ENCODE measurements around the gene NDUFS8. TPM values are rescaled to one million over a fixed set of nuclear protein-coding genes. Genes with fewer than 3 reads are reported as not detected.

The NDUFS8 gene
- total RNA-seq, 2 experiments from 2014 or later = 109 to 126 TPM

DNA sequence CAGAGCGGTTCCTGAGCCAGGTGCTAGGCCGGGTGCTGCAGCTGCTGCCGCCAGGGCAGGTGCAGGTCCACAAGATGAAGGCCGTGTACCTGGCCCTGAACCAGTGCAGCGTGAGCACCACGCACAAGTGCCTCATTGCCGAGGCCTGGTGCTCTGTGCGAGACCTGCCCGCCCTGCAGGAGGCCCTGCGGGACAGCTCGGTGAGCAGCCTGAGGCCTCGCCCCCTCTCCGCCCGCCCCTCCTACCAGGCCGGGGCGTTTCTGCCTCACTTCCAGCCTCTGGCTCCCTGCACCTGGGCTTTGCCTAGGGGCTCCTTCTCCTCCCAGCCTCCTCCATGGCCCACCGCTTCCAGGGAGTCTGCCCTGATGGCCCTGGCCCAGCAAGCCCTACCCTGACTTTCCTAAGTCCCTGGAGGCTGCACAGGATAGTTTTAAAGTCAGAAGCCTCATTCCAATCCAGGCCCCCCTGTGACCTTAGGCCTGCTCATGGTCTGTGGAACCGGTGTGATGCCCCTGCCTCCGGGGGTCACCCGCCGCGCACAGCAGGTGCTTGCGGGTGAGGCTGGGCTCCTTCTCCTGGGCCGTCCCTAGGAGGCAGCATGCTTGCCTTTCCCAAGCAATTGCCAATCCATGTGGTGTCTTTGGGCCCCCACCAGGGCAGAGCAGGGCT, 13.8 kb downstream of the NDUFS8 start:
- Mint-ChIP-seq H3K9me3 (no peaks in the 10 kb centered on the region), H3K36me3 (peaks cover 8% of the 10 kb centered on the region), H3K4me3 (no peak overlapping the region), H3K27ac (no peak overlapping the region), H3K4me1 (peaks cover 10% of the 10 kb centered on the region), H3K27me3 (no peaks in the 10 kb centered on the region)
- DNase-seq = no peak

- DNase-seq = no peak
- Mint-ChIP-seq H3K9me3 (no peaks in the 10 kb centered on the region), H3K4me3 (no peak overlapping the region), H3K27me3 (no peaks in the 10 kb centered on the region), H3K4me1 (peaks cover 9% of the 10 kb centered on the region), H3K36me3 (peaks cover 8% of the 10 kb centered on the region), H3K27ac (no peak overlapping the region)
These were observed 14.4 kb downstream of the NDUFS8 start for GRCh38 chr11:68044898-68045351.

GRCh38 chr11:68047437-68048290, 17.2 kb downstream of the NDUFS8 start:
- H3K9me3 Mint-ChIP-seq = no peaks in the 10 kb centered on the region
- no peak overlapping the region for H3K27ac Mint-ChIP-seq
- no peak overlapping the region for H3K4me3 Mint-ChIP-seq
- no peaks in the 10 kb centered on the region for H3K27me3 Mint-ChIP-seq
- no peaks in the 10 kb centered on the region for H3K4me1 Mint-ChIP-seq
- no peak for DNase-seq
- peaks cover 4% of the 10 kb centered on the region for H3K36me3 Mint-ChIP-seq

- no peak overlapping the region for H3K4me3 Mint-ChIP-seq
- DNase-seq = no peak
- H3K36me3 Mint-ChIP-seq = peaks cover 4% of the 10 kb centered on the region
- no peaks in the 10 kb centered on the region for H3K27me3 Mint-ChIP-seq
- no peaks in the 10 kb centered on the region for H3K4me1 Mint-ChIP-seq
- H3K9me3 Mint-ChIP-seq = no peaks in the 10 kb centered on the region
- H3K27ac Mint-ChIP-seq = no peak overlapping the region
These were observed 18.4 kb downstream of the NDUFS8 start for GRCh38 chr11:68048681-68049508.

- peaks cover 3% of the 10 kb centered on the region for H3K36me3 Mint-ChIP-seq
- no peaks in the 10 kb centered on the region for H3K9me3 Mint-ChIP-seq
- no peaks in the 10 kb centered on the region for H3K27me3 Mint-ChIP-seq
- H3K4me3 Mint-ChIP-seq = no peak overlapping the region
- DNase-seq = no peak
- no peak overlapping the region for H3K27ac Mint-ChIP-seq
- H3K4me1 Mint-ChIP-seq = no peaks in the 10 kb centered on the region
These were observed 19.3 kb downstream of the NDUFS8 start for GRCh38 chr11:68049509-68050370.

- Mint-ChIP-seq H3K36me3 (no peaks in the 10 kb centered on the region), H3K4me1 (no peaks in the 10 kb centered on the region), H3K4me3 (no peak overlapping the region), H3K27me3 (no peaks in the 10 kb centered on the region), H3K9me3 (no peaks in the 10 kb centered on the region), H3K27ac (no peak overlapping the region)
- DNase-seq = no peak
These were observed 19.9 kb downstream of the NDUFS8 start for GRCh38 chr11:68050371-68050841.

DNA sequence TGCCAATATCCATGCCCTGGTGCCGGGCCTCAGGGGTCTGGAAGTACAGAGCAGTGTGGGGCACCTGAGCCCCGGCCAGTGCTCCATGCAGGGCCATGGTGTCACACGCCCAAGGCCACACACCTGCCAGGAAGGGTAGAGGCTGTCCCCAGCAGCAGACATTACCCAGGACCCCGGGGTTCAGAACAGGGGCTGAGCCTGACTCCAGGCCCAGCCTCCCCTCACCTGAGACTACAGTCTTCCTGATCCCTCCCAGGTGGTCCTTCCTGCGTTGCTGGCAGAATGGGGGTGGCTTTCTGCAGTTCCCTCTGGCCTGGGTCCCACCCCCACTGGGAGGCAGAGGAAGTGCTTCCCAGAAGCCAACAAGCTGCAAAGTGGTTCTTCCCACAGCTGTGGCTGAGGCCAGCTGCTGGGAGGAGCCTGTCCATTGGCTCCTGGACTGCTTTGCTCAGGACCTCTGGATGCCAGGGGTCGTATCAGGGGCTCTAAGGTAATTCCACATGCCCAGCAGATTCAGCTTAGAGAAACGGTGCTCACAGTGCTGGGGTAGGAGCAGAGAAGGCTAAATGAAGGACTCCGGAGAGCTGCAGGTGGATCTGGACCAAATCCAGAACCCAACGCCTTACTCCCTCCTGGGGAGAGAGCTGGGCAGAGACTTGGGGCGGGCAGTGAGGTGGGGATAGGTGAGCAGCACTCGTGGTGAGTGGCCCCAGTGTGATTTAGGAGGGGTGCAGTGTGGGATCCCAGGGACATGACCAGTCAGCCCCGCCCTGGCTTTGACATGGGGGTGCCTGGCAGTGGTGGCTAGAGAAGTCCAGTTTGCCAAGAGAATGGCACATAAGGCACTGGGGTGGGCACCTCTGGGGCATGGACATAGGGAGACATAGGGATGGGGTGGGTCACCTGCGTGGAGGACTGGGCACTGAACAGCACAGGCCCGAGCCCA, 21.0 kb downstream of the NDUFS8 start:
- no peak for DNase-seq
- Mint-ChIP-seq H3K4me1 (no peaks in the 10 kb centered on the region), H3K27me3 (no peaks in the 10 kb centered on the region), H3K27ac (no peak overlapping the region), H3K36me3 (no peaks in the 10 kb centered on the region), H3K4me3 (no peak overlapping the region), H3K9me3 (no peaks in the 10 kb centered on the region)

- Mint-ChIP-seq H3K36me3 (no peaks in the 10 kb centered on the region), H3K27ac (no peak overlapping the region)
These were observed 21.8 kb downstream of the NDUFS8 start for GRCh38 chr11:68052137-68052873.

GRCh38 chr11:68053117-68053516, 22.6 kb downstream of the NDUFS8 start:
- no peak overlapping the region for H3K4me3 Mint-ChIP-seq
- H3K27me3 Mint-ChIP-seq = no peaks in the 10 kb centered on the region
- H3K4me1 Mint-ChIP-seq = no peaks in the 10 kb centered on the region
- H3K36me3 Mint-ChIP-seq = no peaks in the 10 kb centered on the region
- no peaks in the 10 kb centered on the region for H3K9me3 Mint-ChIP-seq
- DNase-seq = no peak
- H3K27ac Mint-ChIP-seq = no peak overlapping the region

More at GRCh38 chr11:68052137-68052873, 21.8 kb downstream of the NDUFS8 start:
- Mint-ChIP-seq H3K4me3 (no peak overlapping the region), H3K9me3 (no peaks in the 10 kb centered on the region), H3K27me3 (no peaks in the 10 kb centered on the region), H3K4me1 (no peaks in the 10 kb centered on the region)
- DNase-seq = no peak

DNA sequence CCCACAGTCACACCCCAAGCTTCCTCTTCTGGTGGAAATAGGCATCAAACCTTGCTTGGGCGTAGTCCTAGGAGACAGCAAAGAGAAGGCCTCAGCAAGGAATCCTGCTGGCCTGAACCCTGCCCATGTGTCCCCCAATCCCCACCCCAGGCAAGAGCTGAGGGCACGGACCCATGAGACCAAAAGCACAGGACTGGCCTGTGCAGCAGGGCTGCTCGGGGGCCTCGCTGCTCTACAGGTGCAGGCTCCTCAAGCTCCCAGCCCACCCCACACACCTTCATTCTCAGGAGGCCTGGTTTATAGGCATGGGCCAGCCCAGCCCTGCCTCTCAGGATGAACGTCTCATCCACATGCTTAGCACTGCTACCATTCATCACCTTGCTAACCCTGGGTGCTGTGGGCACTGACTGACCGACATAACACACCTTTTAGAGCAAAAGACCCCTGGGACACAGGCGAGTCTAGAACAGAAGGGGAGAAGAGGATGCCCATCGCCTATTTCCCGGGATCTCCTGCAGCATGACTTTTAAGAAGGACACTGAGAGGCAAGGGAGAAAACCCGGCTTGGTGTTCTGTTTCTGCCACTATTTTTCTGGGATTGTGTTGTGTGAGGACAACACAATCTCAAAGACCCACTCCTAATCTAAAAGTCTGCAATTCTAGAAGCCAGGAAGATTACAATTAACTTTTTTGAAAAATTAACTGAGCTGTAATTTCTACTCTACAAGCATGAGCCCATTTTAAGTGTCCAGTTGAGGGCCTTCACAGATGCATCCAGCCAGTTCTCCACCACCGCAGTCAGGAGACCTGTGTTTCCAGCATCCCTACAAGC, 23.7 kb downstream of the NDUFS8 start:
- H3K4me3 Mint-ChIP-seq = no peak overlapping the region
- no peak for DNase-seq
- H3K4me1 Mint-ChIP-seq = no peaks in the 10 kb centered on the region
- no peak overlapping the region for H3K27ac Mint-ChIP-seq
- H3K36me3 Mint-ChIP-seq = no peaks in the 10 kb centered on the region
- H3K27me3 Mint-ChIP-seq = no peaks in the 10 kb centered on the region
- H3K9me3 Mint-ChIP-seq = no peaks in the 10 kb centered on the region

DNA sequence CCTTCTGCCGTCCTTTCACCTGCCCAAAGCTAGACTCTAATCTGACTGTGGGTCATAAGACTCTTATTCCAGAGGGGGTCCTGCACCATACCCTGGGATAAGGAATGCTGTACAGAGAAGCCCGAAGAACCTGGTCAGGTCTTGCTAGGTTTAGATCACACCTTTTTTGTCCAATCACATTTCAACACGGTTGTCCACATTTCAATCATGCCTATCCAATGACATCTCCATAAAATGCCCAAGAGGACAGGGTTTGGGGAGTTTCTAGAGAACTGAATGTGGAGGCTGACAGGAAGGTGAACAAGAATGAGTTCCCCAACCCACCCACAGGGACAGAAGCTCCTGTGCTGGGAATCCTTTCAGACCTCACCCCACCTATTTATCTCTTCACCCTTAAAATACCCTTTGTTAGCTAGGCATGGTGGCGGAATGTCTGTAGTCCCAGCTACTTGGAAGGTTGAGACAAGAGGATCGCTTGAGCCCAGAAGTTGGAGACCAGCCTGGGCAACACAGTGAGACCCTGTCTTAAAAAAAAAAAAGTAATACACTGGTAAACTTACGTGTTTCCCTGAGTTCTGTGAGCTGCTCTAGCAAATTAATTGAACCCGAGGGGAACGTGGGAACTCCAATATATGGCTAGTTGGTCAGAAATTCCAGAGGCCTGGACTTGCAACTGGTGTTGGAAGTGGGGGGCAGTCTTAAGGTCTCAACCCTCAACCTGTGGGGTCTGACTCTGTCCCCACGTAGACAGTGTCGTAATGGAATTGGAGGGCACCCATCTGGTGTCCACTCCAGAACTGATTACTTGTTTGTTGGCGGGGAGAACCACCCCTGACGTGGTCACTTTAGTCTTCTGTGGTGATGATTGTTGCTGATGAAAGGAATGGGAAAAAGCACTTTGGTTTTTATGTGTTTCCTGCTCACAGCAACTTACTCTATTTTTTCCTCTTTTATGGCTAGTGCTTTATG, 26.1 kb downstream of the NDUFS8 start:
- no peaks in the 10 kb centered on the region for H3K27me3 Mint-ChIP-seq
- H3K4me1 Mint-ChIP-seq = no peaks in the 10 kb centered on the region
- no peak for DNase-seq
- H3K27ac Mint-ChIP-seq = no peak overlapping the region
- H3K9me3 Mint-ChIP-seq = no peaks in the 10 kb centered on the region
- peaks cover 4% of the 10 kb centered on the region for H3K36me3 Mint-ChIP-seq
- no peak overlapping the region for H3K4me3 Mint-ChIP-seq

Data from activated naive CD8-positive, alpha-beta T cell treated with anti-CD3 and anti-CD28 coated beads for 36 hours (primary cell).